ENCODE measurements around the gene ABAT.

- no peak for TF ChIP-seq POLR2A (IDR thresholded peaks at IDR 0.05)
- TF ChIP-seq CTCF (IDR thresholded peaks at IDR 0.05), result no peak
These were observed 127.3 kb downstream of the ABAT start for GRCh38 chr16:8801701-8802100.

Data from ovary (tissue), 3 donors.